Mucosa of descending colon (tissue), 3 donors: ENCODE data around the gene ZNF497. TPM values are rescaled to one million over a fixed set of nuclear protein-coding genes. Genes with fewer than 3 reads are reported as not detected.

Source experiments
- ATAC-seq: fragments of 200-7000 bp; cut with Tn5 transposase; one replicate; pipeline ENCODE4 v1.9.1; 2020; ENCODE audit warnings: mild to moderate bottlenecking, moderate library complexity
- DNase-seq, 3 donors: peaks; one replicate each; pipeline ENCODE4 v3.0.0-alpha.2; 2020
- H3K36me3 ChIP-seq: fragments of 200-600 bp; one replicate; pipeline ENCODE4 v1.8.0; 2021; ENCODE audit warnings: low read depth, mild to moderate bottlenecking
- H3K4me1 ChIP-seq: fragments of 200-600 bp; one replicate; pipeline ENCODE4 v1.8.0; 2021; ENCODE audit warnings: low read depth, mild to moderate bottlenecking
- H3K4me3 ChIP-seq: fragments of 200-600 bp; one replicate; pipeline ENCODE4 v1.8.0; 2021; ENCODE audit warnings: mild to moderate bottlenecking
- H3K9me3 ChIP-seq: fragments of 200-600 bp; one replicate; pipeline ENCODE4 v1.8.0; 2021; ENCODE audit warnings: mild to moderate bottlenecking
- CTCF ChIP-seq: fragments of 200-600 bp; IDR thresholded peaks from one replicate; pipeline ENCODE4 v1.8.0; 2022; ENCODE audit warnings: antibody characterized with exemption, mild to moderate bottlenecking
- intact Hi-C, 2 donors: fragments of 100-400 bp; cut with DNase I in 1 of 2; cut with micrococcal nuclease in 1 of 2; formaldehyde crosslinking; loops; one replicate each; pipeline versions ENCODE4 v1.11.0 to v1.11.1; 2022; cut with DNase I, micrococcal nuclease
- total RNA-seq, 3 donors: library from RNA; stranded (reverse); fragmentation: NEBNext Ultra II Directional in 2 of 3; extraction: Animal tissue kit (Norgen Biotek cat#: 25700) in 2 of 3; gene quantifications; one replicate each; pipeline versions ENCODE4 v1.2.1 to v1.2.4, GENCODE V29; 2021 to 2023
- donor health status: DM: no; HTN: no; CAD: no; lungs with moderate emphysema.
- donor health status: DM: no; HTN: no; CAD: no.
- donor health status: DM: no; HTN: yes; CAD: no.

ZNF497 gene
- total RNA-seq, 3 donors from 2014 or later = 1.1 to 1.9 (median 1.2) TPM

GRCh38 chr19:58364146-58364545 lies 1.6 kb upstream of the ZNF497 start:
- no peaks in the 10 kb centered on the region for H3K36me3 ChIP-seq

GRCh38 chr19:58361900-58362271 lies 665 bp downstream of the ZNF497 start:
- intact Hi-C loops = no loop called here
- H3K4me3 ChIP-seq = peak overlapping the region; percentile 54
- DNase-seq (peak in 2 of 3 donors; percentile 69 to 76), ATAC-seq (peak; percentile 32)
- H3K36me3 ChIP-seq = no peaks in the 10 kb centered on the region
- TF ChIP-seq CTCF = no peak
- no peaks in the 10 kb centered on the region for H3K9me3 ChIP-seq
- H3K4me1 ChIP-seq = no peaks in the 10 kb centered on the region

More at GRCh38 chr19:58364146-58364545, 1.6 kb upstream of the ZNF497 start:
- Histone ChIP-seq H3K9me3 (no peaks in the 10 kb centered on the region), H3K4me3 (no peak overlapping the region), H3K4me1 (no peaks in the 10 kb centered on the region)
- intact Hi-C loops = no loop called here
- ATAC-seq (no peak), DNase-seq (no peak)
- TF ChIP-seq CTCF = no peak

- no peaks in the 10 kb centered on the region for H3K4me1 ChIP-seq
- no peak for TF ChIP-seq CTCF
- DNase-seq (no peak), ATAC-seq (no peak)
- no peaks in the 10 kb centered on the region for H3K36me3 ChIP-seq
- no peaks in the 10 kb centered on the region for H3K9me3 ChIP-seq
- intact Hi-C loops = no loop called here
- H3K4me3 ChIP-seq = no peak overlapping the region
These were observed 4.9 kb downstream of the ZNF497 start for GRCh38 chr19:58357481-58358145.

GRCh38 chr19:58356766-58357480 lies 5.6 kb downstream of the ZNF497 start:
- Histone ChIP-seq H3K36me3 (no peaks in the 10 kb centered on the region), H3K4me3 (no peak overlapping the region), H3K4me1 (no peaks in the 10 kb centered on the region), H3K9me3 (no peaks in the 10 kb centered on the region)
- ATAC-seq = no peak
- no peak for DNase-seq
- intact Hi-C loops = no loop called here
- TF ChIP-seq CTCF = no peak

- DNase-seq = no peak
- peak; percentile 19 for ATAC-seq
- intact Hi-C loops = no loop called here
- Histone ChIP-seq H3K4me3 (no peak overlapping the region), H3K36me3 (no peaks in the 10 kb centered on the region), H3K9me3 (no peaks in the 10 kb centered on the region), H3K4me1 (no peaks in the 10 kb centered on the region)
- no peak for TF ChIP-seq CTCF
These were observed 6.4 kb downstream of the ZNF497 start for GRCh38 chr19:58355908-58356765.
